UCSD-AML1 (cell line): ENCODE data around the gene C4orf46.

ENCODE experiments used
- DNase-seq: peaks from one replicate; lab custom pipeline; 2025; ENCODE audit not compliant: unreplicated experiment; lab: John Stamatoyannopoulos, UW

The C4orf46 gene

DNA sequence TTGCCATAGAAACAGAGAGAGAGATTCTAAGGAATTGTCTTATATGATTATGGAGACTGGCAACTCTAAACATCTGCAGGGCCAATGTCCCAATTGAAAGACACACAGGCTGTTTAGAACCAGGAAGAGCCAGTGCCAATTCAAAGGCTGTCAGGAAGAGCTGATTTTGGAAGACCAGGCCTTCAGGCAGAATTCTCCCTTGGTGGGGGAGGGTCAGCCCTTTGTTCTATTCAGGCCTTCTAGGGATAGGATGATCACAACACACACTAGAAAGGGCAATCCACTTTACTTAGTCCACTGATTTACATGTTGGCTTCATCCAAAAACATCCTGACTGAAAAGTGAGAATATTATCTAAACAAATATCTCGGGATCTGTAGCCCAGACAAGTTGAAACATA is 15.2 kb downstream of the C4orf46 start:
- DNase-seq: no peak

DNA sequence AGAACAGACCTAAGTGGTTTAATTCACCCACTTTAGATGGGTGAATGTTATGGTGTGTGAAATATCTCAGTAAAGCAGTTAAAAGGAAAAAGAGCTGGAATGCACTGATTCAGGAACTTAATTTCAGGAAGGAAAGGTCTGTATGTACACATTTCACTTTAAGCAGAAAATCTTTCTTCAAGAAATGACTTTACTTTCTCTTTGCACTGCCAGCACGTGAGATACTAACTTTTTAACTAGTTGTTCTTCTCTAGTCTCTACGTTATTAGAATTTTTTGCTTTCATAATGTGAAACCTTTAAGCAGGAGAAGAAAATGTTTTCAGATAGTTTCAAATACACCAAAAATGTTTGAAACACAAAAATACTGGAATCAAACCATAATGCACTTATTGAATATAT is 18.8 kb downstream of the C4orf46 start:
- DNase-seq: no peak

DNA sequence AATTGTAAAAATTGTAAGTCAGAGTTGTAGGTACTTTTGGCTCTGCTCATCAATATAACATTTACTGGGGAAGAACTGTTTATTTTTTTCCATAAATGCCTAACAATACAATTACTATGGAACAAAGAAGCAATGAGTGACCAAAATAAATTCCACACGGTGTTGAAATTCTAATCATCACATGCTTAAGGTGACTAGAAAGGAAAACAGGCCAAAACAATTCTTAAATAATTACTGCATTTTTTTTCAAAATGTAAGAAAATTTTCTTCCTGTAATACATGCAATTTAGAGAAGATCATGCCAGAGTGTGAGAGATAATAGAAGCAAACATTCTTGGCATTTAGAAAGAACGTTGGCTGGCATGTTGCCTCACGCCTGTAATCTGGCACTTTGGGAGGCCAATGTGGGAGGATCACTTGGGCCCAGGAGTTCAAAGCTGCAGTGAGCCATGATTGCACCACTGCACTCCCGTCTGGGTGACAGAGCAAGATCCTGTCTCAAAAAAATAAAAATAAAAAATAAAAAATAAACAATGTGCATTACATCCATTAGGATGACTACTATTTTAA is 22.5 kb downstream of the C4orf46 start:
- DNase-seq: no peak

DNA sequence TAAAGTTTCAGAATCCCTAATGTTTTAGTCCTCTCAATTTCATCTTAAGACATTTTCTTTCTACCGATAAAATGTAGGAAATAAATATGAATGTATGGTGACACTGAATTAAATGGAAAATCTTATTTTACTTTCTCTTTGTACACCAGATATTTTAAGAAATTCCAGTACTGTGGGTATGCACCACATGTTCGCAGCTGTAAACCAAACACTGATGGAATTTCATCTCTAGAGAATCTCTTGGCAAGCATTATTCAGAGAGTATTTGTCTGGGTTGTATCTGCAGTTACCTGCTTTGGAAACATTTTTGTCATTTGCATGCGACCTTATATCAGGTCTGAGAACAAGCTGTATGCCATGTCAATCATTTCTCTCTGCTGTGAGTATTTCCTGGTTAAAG is 26.9 kb downstream of the C4orf46 start:
- DNase-seq: no peak

DNA sequence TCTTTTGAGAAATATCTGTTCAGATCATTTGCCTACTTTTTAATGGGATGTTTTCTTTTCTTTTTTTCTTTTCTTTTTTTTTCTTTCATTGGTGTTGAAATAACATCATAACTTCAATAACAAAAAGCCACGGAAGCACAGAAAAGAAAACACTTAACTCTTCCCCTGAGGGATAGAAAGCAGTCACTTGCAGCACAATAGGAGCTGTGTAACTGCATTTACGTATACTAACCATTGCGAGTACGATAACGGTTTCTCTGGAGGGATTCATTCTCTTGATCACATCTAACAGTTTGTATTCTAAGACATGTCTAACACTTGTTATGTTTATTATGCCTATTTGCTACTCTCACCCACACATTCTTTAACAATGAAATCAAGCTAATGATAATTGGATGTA is 27.3 kb downstream of the C4orf46 start:
- no peak for DNase-seq

DNA sequence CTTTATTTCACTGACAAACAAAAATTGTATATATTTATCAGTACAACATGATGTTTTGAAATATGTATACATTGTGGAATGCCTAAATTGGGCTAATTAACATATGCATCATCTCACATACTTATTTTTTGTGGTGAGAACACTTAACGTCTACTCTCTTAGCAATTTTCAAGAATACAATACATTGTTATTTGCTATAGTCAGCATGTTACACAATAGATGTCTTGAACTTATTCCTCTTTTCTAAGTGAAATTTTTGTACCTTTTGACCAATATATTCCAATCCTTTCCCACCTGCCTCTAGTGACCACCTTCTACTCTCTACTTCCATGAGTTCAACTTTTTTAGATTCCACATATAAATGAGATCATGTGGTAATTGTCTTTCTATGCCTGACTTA is 35.1 kb downstream of the C4orf46 start:
- no peak for DNase-seq

DNA sequence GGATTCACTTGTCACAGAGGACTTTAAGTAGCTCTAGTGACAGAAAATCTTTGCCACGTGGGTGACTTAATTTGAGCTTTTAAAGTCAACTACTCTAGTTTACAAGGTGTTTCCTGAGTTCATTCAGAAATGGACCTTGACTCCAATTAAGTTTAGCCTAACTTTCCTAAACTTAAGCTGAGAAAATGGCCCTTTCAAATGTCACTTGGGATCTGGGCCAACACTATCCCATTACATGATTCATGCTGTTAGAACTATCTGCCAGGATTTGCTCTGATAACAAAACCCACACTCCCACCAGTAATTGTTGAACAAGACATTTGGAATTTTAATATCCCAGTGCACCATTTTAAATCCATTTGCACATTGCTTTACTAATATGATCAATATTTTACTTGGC is 40.8 kb downstream of the C4orf46 start:
- DNase-seq: no peak

DNA sequence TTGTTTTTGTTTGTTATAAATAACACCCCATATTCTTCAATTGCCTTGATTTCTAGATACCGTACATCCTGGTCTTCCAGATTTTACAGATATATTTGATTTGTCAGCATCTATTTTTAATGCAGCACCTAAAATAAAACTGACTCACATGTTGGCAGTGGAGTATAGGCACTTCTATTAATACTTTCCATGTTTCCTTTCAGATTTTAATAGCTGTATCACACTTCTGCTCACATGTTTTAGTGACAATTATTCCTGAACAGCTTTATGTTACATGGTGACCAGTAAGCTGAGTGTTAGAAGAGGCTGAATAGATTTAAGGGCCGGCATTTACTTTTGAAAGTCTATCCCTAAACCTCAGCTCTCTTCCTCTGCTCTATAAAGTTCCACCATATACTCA is 46.1 kb downstream of the C4orf46 start:
- DNase-seq: no peak

DNA sequence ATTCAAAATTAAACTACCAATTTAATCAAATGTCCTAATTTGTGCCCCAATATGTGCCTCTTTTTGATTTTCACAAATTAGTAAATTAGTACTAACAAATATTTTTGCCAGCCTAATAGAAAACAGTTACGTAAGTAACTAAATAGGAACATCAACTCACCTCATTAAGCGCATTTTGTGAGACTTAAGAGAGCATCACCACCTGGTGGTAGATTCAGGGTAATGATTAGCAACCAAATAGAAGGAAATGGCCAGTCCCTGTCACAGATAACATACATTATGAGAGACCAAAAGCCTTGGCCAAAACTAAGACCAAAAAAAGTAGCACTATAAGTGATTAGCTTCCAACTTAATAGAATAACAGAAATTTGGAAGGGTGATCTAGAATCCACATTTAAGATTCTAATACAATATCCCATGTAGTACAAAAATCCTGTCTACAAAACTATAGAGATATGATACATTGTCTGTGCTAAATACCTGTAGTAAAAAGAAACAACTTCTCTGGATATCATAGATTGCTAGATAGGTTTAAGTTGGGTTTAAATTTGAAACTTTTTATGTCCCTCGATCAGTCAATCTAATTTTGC is 46.7 kb downstream of the C4orf46 start:
- DNase-seq: no peak

DNA sequence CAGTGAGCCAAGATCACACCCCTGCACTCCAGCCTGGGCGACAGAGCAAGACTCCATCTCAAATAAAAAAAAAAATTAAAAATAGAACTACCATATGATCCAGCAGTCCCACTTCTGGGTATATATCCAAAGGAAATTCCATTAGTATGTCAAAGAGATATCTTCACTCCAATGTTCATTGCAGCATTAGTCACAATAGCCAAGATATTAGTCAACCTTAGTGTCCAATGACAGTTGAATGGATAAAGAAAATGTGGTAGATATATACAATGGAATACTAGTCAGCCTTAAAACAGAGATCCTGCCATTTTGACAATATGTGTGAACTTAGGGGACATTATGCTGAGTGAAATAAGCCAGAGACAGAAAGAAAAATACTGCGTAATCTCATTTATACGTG is 49.4 kb downstream of the C4orf46 start:
- DNase-seq: no peak

DNA sequence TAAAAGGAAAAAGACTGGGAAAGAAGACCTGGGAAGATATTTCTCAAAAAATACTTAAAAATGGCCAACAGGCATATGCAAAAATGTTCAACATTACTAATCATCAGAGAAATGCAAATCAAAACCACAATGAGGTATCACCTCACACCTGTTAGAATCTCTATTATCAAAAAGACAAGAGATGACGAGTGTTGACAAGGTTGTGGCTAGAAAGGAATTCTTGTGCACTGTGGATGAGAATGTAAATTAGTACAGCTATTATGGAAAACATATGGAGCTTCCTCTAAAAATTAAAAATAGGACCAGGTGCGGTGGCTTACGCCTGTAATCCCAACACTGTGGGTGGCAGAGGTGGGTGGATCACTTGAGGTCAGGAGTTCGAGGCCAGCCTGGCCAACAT is 50.0 kb downstream of the C4orf46 start:
- DNase-seq: no peak

DNA sequence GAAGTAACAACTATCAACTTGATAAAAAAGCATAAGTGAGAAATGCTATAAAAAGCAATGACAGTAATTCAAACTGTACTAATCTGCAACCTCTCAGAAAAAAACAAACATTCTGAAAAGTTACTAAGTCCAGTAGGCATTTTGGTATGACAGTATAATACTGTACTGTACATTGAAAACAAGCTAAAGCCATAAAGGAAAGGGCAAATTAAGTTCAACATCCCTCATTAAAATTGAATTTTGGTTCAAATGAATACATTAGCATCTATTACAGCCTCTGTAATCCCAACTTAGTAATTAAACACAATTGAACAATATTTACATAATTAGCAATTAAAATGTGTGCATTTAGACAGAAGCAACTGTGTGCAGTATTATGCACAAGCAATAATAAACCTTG is 53.7 kb downstream of the C4orf46 start:
- no peak for DNase-seq
